NCI-H1105 (cell line): ENCODE data around the gene NLGN1.
"Not testable (repeated sequence)": the region's sequence is repeated elsewhere in the genome, so short reads cannot be mapped to it uniquely, and the experiment has no call there.

Source experiments
- DNase-seq: peaks from one replicate; lab custom pipeline; 2025; lab: John Stamatoyannopoulos, UW

NLGN1 gene

DNA sequence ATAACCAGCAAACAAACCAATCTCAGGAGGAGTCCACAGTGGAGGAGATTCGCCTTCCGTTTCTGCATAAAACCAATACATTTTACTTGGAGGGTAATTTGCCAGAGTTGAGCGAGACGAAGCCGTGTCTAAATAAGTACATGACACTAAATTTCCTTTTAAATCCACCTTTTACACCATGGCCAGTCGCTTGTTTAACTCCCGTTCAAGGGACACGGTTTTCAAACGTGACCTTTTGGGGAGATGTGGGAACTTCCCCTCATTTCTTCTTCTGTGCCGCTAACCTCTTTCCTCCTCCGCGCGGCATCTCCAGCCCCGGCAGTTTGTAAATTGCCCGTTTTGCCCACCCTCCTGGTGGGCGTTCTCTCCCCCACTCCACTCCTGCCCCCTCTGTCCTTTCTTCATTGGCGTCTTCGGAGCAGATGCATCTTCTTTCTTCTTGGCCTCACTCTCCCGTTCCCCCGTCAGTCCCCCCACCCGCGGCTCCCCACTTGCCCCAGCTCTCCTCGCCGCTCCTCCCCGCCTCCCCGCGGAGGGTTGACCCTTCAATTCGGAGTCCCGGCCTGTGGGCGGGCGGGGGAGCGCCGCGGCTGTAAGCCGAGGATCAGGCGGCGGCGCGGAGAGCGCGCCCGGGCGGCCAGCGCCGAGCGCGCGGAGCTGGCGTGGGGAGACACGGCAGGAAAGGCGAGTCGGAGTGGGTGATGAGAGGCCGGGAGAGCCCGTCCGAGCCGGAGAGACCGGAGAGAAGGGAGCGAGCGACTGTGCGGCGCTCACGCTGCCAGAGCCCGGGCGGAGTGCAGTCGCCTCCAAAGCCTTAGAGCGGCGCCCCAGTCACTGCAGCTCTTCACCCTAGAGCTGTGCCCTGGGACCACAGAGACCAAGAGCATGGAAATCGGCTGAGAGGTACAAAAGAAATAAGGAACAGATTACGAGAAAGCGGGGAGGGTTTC lies at the start of gene NLGN1:
Gene NLGN1 (plus strand): TSS at position 584 of the 950 bp plus-strand sequence.
- peak; percentile 84 for DNase-seq

DNA sequence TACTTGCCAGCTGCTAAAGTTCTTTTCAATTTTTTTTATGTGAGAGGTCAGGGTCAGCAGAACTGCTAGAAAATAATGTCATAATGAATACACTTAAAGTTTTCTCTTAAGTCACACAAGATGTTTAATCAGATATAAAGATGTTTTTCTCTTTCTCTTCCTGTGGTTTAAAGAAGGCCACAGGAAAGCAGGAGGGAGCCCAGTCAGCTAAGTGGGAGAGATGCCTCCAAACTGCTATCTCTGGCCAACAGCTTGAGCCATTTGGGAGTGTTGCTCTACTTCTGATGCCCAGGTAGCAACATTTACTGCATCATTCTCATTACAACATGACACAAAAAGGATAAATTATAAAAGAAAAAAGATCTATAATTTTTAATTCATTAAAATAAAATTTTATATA lies 45.7 kb upstream of the NLGN1 start:
- DNase-seq = no peak

DNA sequence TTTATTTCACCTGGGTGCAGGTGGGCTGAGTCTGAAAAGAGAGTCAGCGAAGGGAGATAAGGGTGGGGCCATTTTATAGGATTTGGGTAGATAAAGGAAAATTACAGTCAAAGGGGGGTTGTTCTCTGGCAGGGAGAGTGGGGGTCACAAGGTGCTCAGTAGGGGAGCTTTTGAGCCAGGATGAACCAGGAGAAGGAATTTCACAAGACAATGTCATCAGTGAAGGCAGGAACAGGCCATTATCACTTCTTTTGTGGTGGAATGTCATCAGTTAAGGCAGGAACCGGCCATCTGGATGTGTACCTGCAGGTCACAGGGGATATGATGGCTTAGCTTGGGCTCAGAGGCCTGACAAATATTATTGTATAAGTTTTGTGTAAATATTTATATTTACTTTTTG lies 44.4 kb upstream of the NLGN1 start:
- not testable (repeated sequence) for DNase-seq

DNA sequence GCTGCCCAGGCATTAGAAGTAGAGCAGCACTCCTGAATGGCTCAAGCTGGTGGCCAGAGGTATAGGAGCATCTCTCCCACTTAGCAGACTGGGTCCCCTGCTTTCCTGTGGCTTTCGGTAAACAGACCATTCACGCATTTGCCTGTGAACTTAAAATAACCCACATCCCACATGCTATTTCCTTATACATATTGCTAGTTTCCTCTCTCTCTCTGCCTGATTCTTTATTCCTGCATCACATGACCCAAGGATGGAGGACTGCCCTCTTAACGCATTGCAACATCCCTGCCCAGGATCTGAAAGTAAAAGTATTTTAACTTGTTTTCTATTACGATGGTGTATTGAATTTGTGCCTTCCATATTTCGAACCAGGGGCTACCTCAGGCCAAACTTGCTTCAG lies 43.4 kb upstream of the NLGN1 start:
- no peak for DNase-seq

DNA sequence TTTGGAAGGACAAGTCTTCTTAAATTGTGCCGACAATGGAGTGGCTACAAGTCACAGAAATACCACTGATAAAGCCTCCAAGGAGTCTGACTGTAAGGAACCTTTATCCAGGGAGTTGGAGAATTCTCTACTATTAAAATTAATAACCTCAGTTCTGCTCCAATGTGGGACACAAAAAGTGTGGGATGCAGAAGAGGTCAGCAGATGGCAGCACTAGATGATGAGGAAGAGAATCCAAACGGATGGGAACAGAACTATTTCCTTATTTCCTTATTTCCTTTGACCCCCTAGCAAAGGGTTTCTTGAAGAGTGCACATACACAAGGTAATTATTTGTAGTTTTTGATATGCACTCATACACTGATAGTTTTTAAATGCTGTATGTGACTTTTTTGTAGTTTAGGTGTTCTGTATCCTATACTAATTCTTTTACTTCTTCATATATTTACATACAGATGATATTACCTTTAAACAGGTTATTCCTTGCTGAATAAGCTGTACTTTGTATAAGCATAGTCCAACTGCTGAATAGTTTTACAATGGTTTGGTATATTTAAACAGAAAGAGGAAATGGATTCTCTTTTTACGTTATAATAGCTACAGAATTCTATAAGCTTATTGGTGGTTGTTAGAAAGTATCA lies 25.6 kb upstream of the NLGN1 start:
- DNase-seq = no peak

DNA sequence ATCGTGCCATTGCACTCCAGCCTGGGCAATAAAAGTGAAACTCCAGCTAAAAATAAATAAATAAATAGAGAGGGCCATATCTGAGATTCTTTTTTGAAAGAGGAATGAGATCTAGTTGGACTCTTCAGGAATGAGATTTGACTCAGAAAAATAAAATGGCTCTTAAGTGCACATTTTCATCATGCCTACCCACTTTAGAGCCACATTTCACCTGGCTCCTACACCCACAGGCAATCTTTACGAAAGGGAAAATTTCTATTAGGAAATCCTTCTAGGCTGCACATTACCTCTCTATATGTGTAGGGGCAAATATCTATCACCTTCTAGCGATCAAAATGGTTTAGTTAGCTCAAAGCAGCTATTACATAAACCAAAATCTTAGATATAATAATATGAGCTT lies 16.9 kb upstream of the NLGN1 start:
- no peak for DNase-seq

DNA sequence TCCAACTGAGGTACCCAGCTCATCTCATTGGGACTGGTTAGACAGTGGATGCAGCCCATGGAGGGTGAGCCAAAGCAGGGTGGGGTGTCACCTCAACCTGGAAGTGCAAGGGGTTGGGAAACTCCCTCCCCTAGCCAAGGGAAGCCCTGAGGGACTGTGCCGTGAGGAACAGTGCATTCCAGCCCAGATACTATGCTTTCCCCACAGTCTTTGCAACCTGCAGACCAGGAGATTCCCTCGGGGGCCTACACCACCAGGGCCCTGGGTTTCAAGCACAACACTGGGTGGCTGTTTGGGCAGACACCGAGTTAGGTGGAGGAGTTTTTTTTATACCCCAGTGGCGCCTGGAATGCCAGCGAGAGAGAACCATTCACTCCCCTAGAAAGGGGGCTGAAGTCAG lies 15.6 kb upstream of the NLGN1 start:
- not testable (repeated sequence) for DNase-seq

DNA sequence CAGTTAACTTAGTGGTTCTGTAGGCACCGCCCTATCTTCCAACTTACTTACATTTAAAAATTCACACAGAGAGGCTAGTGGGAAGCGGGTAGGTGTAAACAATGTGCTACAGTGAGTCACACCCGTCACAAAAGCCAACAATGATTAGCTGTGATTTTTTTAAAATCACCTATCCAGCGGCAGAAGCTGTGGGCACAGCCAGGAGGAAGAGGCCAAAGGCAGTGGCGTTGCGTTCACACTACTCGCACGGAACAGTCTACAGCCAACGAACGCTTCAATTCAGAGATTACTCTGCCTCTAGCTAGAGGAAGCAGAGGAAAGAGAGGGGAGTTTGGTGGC lies 2.5 kb upstream of the NLGN1 start:
- no peak for DNase-seq

DNA sequence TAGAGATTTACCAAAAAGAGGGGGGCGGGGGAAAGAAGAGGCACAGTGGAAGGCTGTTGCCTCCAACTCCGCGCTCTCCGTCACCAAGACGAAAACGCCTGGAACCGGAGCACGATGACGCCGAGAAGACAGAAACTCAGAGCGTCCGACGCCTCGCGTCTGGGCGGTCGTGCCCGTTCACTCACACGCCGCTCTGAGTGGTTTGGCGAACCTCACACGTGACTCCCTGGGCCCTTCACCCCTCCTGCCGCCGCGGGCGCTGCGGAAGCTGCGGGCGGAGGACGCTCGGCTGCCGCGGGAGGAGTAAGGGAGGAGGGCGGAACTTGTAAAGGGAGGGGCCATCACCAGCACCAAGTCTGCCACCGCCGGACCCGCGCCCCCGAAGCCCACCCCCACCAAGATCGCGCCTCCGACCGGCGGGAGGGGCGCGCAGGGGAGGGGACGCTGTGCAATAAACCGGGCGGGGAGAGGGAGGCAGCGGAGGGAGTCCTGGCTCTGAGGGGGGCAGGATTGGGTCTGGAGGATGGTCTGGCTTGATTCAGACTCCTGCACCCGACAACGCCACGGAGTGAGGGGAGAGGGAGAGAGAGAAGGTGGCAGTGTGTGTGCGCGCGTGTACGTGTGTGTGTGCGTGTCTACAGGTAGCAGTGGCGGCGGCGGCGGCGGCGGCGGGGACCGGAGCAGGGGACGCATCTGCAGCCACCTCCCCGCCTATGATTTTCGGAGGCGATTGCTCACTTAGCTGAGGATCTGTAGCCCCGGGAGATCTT lies 1.9 kb upstream of the NLGN1 start:
- peak; percentile 97 for DNase-seq

DNA sequence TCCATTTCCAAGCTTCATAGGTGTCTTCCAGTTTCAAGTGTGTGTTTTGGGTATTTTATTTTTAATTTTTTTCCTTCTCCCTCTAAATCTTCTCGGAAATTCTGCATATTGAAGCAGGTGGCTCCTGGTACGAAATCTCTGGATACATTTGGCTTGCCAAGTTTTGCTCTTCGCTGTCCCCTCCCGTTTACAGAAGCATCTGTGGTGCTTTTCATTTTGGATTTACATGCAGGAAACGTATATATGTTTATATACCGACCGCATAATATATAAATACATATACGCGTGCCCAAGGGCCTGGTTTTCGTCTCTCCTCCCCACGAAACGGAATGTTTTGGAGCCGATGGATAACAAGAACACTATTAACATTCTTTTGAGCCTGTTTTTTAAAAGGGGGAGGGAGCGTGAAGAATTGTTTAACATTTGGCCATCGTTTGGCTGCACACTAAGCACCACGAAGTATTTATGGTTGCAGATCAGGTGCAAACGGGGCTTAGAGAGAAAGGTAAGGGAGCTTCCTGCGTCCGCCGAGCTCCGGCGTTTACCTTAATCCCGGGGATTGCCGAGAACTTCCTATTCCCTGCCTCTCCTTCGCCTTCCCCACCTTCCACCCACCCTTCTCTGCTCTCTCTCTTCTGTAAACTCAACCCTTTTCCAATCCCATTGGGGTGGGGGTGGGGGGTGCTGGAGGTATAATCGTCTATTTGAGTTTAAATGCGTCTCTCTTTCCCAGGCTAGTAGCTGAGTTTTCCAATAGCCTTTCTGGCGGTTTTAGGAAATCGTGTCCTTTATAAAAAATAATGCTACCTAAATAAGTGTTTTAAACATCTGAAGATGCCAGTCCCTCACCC lies 1.1 kb upstream of the NLGN1 start:
- peak; percentile 84 for DNase-seq

DNA sequence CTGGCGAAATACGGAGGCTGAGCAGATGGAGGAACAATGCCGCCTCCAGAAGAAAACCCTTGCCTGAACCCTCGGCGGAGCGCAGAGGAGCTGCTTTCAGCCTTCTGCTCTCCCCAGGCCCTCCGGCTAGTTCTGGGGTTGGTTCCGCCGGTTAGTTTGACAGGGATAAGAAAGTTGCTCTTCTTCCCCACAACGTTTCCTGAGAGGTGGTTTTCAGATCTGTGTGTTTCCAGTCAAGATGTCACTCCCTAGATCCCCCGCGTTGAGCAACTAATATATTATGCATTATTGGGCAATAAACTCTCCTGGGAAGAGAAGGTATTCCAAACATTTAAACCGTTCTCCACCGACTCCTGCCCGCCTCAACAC lies 551 bp downstream of the NLGN1 start:
- DNase-seq = no peak

DNA sequence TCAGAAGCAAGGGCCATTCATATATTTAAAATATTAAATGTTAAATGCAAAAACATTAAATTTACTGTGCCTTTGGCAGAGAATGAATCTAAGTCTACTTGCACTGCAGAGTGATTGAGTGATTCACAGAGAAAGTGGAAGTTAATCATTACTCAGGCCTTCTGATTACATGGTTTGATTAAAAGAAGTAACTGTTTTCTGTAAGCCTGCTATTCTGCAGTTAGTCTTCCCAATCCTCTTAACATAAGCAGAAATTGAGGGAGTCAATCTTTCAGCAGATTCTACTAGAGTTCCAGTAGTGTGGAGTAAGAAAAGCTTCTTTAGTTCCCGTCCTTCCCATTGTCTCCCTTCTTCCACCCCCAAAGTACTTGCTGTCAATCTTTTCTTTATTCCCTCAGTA lies 1.5 kb downstream of the NLGN1 start:
- DNase-seq = no peak

DNA sequence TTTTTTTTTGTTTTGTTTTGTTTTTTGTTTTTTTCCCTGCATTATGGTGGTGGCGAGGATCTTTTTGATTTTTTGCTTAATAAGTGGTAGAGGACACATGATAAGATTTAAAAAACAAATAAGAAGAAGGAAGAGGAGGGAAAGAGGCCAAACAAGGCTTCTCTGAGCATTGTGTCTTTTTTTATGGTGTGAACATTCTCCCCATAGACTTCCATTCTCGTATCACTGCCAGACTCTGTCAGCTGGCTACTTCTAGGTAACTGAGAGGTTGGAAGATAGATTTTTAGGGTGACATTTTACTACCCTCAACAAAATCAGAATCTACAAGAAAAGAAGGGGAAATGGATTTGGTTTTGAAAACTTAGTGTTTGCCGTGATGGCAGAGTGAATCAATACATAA lies 3.8 kb downstream of the NLGN1 start:
- DNase-seq = no peak

DNA sequence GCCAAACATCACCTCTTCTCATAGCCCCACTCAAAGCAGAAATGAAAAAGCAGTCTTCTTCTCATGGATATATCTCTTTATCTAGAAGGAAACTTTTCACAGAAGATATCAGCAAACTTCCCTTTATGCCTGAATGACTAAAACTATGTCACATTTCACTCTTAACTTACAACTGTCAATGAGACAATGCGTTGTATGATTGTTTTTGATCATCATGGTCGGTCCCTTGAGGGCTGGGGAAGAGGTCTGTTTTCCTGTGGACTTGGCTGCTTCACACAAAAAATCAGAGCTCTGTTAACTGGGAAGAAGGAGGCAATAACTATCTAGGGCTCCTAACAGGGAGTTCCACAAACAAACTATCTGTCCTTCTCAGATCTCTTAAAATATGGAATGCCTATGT lies 5.1 kb downstream of the NLGN1 start:
- DNase-seq = no peak

DNA sequence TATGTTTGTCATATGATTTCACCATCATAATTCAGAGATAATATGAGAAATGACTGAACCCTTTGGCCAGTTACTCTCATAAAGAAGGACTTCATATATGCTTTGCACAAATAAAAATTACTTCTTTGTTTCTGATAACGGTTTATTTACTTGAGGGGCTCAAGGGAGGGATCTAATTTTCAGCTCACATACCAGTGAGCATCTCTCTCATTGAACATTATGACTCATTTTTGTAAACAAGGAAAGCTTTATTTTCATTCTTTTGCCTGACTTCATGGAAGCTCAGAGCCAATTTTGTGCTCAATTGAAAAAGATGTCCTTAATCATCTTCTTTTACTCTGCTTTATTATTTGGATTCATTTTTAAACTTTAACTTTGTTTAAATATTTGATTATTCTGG lies 5.8 kb downstream of the NLGN1 start:
- DNase-seq = no peak

DNA sequence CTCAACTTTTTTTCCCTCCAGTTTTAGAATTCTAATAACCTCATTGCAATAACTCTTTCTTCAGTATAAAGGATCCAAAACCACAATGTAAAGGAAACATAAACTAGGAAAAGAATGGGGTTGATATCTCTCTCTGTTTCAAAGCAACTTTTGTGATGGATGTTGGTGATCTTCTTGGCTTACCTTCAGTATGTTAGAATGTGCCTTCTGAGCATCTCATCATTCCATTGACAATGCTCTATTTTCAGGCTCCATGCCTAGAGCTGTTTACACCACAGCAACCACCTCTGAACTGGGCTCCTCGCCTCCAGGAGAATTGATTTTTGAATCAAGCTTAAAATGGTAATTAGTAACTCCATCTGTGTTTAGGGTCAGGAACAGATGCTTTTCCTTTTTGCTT lies 6.6 kb downstream of the NLGN1 start:
- no peak for DNase-seq

DNA sequence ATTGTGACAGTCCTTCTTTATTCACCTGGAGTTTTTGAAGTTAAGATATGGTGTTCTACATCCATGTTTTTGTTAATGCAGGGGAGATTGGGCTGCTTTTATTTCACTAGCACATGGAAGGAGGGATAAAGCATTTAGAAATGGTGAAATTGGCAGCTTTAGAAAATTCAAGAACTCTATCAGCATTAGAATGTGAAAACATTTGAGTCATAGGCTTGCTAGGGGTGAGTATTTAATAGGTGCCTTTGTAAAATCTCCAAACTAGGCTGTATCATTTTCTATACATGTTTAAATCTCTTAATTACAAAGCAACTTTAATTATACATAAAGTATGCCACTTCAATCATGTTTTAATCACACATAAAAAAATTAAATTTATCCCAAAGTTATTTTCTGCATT lies 12.9 kb downstream of the NLGN1 start:
- DNase-seq = no peak

DNA sequence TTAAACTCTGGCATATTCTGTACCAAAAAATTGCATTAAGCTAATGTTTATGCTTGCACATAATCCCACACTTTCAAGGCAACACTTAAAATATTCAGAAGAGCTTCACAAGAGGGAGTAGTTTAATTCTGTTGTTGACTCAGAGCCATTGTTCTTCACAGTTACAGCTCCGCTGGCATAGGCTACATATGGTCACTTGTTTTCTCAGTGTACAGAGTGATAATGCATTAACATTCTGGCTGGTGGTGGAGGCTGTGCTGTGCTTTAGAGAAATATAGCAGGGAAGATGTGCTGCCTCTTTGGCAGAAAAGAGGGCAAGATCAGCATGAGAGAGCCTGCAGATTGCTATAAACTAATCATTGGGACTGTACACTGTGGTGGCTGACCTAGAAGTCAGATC lies 13.3 kb downstream of the NLGN1 start:
- DNase-seq = peak; percentile 65

DNA sequence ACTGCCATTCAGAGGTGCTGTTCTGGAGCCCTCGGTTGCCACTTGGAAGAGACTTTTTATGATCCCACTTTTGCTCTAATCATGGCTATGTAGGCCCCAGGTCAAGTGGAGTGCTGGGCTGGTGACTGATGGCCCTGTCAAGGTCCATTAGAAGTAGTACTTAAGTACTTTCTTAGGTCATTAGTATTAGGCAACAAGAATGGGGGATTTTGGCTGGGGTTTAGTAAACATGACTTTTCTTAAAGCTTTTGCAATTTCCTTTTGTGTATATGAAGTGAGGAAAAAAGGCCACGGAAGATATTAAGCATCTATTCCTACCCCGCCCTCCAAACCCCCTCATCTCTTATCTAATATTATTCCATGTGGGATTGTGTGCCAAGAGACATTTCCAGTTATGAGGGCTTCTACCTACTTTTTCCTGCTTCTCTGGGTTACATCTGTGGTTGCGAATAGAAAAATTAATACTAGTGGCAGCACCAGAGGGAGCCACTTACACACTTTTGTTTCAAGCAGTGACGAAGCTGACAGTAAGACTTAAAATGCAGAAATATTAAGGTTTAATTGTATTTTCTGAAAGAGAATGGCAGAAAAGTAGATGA lies 13.9 kb downstream of the NLGN1 start:
- peak; percentile 73 for DNase-seq

DNA sequence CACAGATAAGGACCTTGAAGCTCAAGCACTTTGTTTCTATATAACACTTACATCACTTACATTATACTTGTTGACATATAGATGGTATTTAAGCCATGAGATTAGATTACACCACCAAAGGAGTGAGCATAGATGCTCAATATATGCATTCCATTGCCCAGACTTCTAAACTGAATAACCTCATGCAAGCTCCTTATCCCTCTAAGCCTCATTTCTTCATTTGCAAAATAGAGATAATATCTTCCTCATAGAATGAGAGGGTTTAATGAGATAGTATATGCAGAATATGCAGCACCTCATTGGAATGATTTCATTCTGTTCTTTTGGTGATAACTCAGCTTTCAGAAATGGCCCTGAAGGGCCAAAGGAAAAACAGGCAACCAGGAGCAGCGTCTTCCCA lies 18.5 kb downstream of the NLGN1 start:
- DNase-seq = no peak

DNA sequence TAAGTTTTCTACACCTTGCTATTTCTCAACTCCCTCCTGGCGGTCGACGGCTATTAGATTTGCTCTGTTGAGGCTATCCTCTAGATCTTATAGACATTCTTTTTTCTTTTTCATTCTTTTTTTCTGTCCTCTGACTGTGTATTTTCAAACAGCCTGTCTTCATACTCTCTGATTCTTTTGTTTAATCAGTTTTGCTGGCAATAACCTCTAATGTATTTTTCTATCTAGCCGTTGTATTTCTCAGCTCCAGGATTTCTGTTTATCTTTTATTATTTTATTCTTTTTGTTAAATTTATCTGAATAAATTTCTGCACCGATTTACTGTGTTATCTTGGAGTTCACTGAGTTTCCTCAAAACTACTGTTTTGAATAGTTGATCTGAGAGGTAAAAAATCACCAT lies 31.5 kb downstream of the NLGN1 start:
- no peak for DNase-seq

DNA sequence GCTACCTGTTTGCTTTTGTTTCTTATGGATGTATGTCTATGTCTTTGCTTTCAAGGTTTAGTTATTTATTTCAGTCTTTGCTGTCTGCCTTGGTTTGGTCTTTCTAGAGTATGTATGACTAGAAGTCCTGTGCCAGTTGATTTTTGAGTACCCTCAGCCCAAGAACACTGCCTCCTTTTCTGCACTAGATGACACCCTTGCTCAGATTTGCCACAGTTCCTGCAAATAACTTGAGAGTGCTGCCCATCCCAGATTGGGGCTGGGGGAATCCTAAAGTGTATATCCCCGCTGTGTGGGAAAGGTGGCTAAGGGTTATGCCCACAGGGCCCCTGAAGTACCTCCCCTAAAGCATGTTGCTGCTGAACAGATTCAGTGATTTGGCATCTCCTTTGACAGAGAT lies 32.0 kb downstream of the NLGN1 start:
- no peak for DNase-seq
